HG03097 (cell line): ENCODE data around the gene ECE2.

Experiments used
- ATAC-seq: cut with Tn5 transposase; IDR thresholded peaks from one replicate; pipeline ENCODE4 v1.9.1; 2021; ENCODE audit not compliant: unreplicated experiment, low FRiP score

Gene ECE2

GRCh38 chr3:184275961-184276910 is at the start of gene ECE2:
Gene ECE2, plus strand, starts transcription at chr3:184276022. Its CDS starts 132 bp downstream, at chr3:184276154.
- ATAC-seq, result no peak

- no peak for ATAC-seq
Measured at GRCh38 chr3:184227481-184227935, 48.3 kb upstream of the ECE2 start.

- ATAC-seq, result no peak
Measured at GRCh38 chr3:184228376-184229137, 47.3 kb upstream of the ECE2 start.

GRCh38 chr3:184229394-184230080 is 46.3 kb upstream of the ECE2 start, which contains the start of gene VWA5B2:
Gene VWA5B2, plus strand, starts transcription at chr3:184229585. Its CDS starts 944 bp downstream, at chr3:184230529.
- no peak for ATAC-seq

- ATAC-seq, result no peak
Measured at GRCh38 chr3:184230081-184230602, 45.7 kb upstream of the ECE2 start.

GRCh38 chr3:184230603-184231528 is 45.0 kb upstream of the ECE2 start:
- ATAC-seq, result no peak

GRCh38 chr3:184231671-184232070 is 44.2 kb upstream of the ECE2 start:
- ATAC-seq, result no peak

GRCh38 chr3:184233127-184233843 is 42.5 kb upstream of the ECE2 start:
- no peak for ATAC-seq

GRCh38 chr3:184234224-184234623 is 41.6 kb upstream of the ECE2 start:
- no peak for ATAC-seq

GRCh38 chr3:184234671-184235380 is 41.0 kb upstream of the ECE2 start:
- ATAC-seq, result no peak

- ATAC-seq, result no peak
Measured at GRCh38 chr3:184235381-184236032, 40.3 kb upstream of the ECE2 start.

- ATAC-seq, result no peak
Measured at GRCh38 chr3:184236033-184236410, 39.8 kb upstream of the ECE2 start.

- no peak for ATAC-seq
Measured at GRCh38 chr3:184236636-184237035, 39.2 kb upstream of the ECE2 start.

GRCh38 chr3:184237211-184237610 is 38.6 kb upstream of the ECE2 start:
- ATAC-seq, result no peak

GRCh38 chr3:184237807-184238206 is 38.0 kb upstream of the ECE2 start:
- no peak for ATAC-seq

- no peak for ATAC-seq
Measured at GRCh38 chr3:184238246-184238818, 37.5 kb upstream of the ECE2 start.

- ATAC-seq, result no peak
Measured at GRCh38 chr3:184239221-184239620, 36.6 kb upstream of the ECE2 start.
